HT1080 (cell line): Measurements from ENCODE around the gene NOL9. TPM values are rescaled to one million over a fixed set of nuclear protein-coding genes. Genes with fewer than 3 reads are reported as not detected.
"Not testable (repeated sequence)": the region's sequence is repeated elsewhere in the genome, so short reads cannot be mapped to it uniquely, and the experiment has no call there.

Source experiments
- DNase-seq: peaks from one replicate; pipeline ENCODE4 v3.0.0-alpha.2; 2015; ENCODE audit warnings: low read depth
- total RNA-seq: library from RNA; depleted of rRNA; stranded (reverse); fragments of >200 nt; shearing (Covaris generic); gene quantifications from 2 replicates; pipeline ENCODE4 v1.2.3, GENCODE V29; 2014

The NOL9 gene
- total RNA-seq, 1 experiment from 2014 or later: 44.3 TPM

DNA sequence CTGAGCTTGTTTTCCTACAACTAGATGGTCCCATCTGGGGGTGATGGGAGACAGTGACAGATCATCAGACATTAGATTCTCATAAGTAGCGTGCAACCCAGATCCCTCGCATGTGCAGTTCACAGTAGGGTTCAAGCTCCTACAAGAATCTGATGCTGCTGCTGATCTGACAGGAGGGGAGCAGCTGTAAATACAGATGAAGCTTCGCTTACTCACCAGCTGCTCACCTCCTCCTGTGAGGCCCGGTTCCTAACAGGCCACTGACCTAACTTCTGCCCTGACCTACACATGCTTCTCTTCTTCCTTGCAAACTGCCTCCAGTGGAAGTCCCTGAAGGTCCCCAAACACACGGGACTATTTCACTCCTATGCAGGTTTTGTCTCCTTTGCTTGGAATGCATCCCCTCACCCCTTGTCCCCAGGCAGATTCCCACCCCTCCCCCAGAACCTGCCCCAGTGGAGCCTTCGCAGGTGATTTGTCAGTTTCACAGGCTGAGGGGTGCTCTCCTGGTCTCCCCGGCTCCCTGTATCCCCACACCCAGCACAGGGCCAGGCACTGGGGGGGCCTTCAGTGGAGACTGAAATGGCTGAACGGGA lies 19.8 kb upstream of the NOL9 start:
- DNase-seq: no peak

DNA sequence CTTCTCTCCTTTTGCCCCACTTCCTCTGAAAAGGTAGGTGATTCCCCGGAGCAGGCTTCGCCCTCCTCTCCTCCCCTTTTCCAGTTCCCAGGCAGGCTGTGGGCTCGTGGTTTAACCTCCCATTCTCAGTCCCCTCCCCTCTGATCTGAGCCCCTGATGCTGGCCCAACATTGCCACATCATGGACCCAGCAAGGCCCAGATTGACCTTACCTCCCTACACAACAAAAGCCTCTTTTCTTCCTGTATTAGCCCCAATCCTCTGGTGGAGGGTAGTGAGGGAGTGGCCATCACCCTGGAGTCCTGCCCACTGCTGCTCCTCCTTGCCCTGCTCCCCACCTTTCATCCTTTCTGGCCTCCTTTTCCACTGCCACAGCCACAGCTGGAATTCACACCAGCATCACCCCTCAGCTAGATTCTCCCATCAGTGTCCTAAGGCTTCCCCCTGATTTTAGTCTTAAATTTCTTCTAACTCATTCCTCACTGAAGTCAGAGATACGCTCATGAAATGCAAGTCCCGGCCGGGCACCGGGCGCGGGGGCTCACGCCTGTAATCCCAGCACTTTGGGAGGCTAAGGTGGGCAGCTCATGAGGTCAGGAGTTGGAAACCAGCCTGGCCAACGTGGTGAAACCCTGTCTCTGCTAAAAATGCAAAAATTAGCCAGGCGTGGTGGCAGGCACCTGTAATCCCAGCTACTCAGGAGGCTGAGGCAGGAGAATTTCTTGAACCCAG lies 18.5 kb upstream of the NOL9 start:
- DNase-seq: no peak

DNA sequence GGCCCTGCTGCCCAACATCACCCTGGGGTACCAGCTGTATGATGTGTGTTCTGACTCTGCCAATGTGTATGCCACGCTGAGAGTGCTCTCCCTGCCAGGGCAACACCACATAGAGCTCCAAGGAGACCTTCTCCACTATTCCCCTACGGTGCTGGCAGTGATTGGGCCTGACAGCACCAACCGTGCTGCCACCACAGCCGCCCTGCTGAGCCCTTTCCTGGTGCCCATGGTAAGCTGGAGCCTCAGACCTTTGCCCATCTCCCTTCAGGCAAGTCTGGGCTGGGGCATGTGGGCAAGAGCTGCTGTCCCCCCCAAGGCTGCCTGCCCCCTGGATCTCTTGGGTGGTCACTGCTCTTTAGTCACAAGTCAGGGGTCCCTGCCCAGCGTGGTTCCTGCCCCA lies 16.7 kb upstream of the NOL9 start:
- DNase-seq: no peak

DNA sequence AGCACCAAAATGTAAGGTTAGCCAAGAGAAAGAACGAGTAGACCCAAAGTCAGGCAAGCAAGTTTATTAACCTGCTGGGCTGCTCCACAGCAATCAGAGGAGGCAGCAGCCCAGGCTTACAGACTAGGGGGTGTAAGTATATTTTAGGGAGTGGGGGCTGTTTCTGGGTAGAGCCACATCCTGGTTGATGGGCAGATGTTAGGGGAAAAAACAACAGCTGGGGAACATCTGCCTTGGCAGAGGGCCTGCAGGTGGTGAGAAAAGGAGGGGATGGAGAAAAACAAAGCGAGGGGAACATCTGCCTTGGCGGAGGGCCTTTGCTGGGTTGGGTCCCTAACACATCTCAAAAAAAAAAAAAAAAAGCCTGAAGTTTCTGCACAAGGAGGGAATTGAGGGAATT lies 15.8 kb upstream of the NOL9 start:
- DNase-seq: no peak

DNA sequence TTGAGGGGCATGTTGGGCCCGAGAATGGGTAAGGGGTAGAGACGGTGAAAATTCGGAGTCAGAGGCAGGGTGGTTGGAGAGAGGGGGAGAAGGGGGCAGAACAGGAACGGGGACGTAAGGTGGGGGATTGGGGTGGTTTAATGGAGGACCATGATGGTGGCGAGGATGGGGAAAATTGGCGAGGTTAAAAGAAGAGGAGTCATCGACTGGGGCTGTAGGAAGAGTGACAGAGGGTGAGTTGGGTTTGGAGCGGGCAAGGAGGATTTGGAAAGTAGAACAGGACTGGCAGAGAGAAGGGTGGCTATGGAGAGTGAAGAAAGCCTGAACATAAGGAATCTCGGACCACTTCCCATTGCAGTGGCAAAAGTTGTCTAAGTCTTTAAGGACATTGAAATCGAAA lies 14.7 kb upstream of the NOL9 start:
- no peak for DNase-seq

DNA sequence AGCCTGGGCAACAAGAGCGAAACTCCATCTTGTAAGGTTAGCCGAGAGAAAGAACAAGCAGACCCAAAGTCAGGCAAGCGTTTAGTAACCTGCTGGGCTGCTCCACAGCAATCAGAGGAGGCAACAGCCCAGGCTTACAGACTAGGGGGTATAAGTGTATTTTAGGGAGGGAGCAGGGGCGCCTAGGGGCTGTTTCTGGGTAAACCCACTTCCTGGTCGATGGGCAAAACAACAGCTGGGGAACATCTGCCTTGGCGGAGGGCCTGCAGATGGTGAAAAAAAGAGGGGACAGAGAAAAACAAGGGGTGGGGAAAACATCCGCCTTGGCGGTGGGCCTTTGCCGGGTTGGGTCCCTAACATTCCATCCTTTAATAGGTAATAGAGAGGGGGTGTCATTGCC lies 6.0 kb upstream of the NOL9 start:
- DNase-seq: no peak

DNA sequence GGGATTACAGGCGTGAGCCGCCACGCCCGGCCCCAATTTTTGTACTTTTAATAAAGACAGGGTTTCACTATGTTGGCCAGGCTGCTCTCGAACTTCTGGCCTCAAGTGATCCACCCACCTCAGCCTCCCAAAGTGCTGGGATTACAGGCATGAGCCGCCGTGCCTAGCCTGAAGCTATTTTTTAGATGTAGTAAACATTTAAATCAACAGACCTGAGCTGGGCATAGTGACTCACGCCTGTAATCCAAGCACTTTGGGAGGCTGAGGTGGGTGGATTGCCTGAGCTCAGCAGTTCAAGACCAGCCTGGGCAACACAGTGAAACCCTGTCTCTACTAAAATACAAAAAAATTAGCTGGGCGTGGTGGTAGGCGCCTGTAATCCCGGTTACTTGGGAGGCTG lies 4.8 kb upstream of the NOL9 start:
- not testable (repeated sequence) for DNase-seq

DNA sequence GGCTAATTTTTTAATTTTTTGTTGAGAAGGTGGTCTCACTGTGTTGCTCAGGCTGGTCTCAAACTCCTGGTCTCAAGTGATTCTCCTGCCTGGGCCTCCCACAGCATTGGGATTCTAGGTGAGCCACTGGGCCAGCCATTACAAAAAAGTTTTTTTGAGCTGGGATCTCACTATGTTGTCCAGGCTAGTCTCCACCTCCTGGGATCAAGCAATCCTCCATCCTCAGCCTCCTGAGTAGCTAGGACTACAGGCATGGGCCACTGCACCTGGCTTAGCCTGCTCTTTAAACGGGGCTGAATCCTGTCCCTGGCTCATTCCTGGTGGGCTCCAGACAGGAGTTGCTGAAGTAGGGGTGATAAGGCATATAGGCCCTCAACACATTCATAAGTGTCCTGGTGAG lies 3.3 kb upstream of the NOL9 start:
- DNase-seq: no peak

DNA sequence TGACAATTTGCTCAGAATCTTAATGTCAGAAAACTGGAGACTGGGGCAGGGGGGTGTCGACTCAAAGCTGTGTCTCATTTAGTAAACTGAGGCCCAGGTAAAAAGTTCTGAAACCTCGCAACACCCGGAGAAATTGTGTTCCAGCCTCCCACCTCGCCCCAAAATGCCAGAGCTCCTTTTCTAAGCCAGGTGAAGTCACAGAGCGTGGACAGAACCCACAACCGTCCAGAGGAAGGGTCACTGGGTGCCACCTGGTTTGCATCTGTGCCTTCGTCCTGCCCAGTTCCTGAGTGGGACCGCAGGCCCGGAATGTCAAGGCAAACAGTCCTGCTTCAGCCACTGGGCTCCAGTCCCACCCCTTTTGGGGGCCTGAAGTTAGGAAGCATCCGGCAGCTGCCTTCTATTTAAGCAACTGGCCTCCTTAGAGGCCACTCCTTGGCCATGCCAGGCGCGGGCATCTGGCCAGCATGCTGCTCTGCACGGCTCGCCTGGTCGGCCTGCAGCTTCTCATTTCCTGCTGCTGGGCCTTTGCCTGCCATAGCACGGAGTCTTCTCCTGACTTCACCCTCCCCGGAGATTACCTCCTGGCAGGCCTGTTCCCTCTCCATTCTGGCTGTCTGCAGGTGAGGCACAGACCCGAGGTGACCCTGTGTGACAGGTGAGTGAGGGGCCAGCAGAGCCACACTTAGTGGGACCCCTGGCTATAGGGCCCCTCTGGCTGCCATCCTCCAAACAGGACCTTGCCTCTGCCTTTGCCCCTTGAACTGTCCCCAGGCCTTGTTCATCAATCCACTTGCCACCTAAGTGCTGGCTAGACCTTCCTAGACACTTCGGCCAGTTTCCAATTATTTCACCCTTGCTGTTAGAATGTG lies 830 bp upstream of the NOL9 start, which contains the start of gene TAS1R1:
TSS of gene TAS1R1 (plus strand) at position 401 of the 872 bp plus-strand sequence. CDS start at position 468, 67 bp downstream.
- DNase-seq: no peak

DNA sequence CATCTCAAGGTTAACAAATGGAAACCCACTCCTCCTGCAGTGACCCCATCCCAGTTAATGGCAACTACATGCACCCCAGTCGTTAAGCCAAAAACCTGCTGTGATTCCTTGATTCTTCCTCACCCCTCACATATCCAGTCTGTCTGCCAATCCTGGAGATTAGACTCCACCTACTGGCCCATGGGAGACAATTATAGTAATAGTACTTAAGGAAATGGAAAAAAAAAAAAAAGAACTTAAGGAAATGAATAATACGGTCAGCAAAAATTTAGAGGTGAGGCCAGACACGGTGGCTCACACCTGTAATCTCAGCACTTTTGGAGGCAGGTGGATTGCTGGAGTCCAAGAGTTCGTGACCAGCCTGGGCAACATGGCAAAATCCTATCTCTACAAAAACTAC lies 7.0 kb downstream of the NOL9 start:
- peak; percentile 55 for DNase-seq

DNA sequence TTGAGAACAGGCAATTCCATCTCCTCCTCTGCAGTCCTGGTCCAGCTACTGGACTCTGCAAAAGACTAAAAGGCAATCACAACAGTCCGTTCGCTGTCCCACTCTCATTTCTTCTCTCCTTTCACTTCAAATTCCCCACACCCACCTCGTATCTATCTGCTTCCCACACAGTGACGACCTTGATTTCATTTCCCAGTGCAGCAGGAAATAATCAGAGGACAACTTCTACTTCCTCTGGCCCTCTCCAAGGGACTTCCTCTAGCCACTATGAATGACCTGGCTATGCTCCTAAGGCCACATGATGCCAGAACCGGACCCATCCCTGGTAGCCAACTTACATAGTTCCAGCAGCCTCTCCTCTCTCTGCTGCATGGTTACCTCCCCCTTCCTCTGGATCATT lies 8.0 kb downstream of the NOL9 start:
- DNase-seq: no peak

DNA sequence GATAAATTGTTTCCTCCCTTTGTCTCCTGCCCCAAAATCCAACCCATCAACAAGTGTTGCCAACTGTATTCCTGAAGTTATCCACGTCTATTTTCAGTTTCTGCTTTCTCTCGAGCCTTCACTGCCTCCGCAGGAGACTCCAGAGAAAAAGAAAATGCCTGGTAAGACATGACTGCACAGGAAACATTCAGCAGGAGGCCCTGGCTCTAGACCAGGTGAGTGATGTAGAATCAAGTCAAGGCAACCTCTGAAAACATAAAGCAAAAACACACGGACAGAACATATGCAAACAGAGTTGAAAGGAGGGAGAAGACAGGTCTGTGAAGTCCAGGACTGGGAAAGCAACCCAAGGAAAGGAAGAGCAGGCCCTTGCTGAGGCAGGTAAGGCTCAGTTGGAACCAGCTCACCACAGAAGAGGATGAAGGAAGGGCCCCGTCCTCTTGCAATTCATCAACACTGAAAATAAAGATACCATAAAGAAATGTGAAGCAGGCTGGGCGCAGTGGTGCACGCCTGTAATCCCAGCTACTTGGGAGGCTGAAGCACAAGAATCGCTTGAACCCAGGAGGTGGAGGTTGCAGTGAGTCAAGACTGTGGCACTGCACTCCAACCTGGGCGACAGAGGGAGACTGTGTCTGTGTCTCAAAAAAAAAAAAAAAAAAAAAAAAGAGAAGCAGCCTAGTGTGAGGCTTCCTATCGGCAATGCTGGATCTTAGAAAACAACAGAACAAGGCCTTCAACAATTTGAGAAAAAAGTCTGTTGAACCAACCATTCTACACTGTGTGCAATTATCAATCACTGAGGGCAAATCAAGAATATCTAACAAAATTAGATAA lies 8.8 kb downstream of the NOL9 start:
- peak; percentile 55 for DNase-seq

DNA sequence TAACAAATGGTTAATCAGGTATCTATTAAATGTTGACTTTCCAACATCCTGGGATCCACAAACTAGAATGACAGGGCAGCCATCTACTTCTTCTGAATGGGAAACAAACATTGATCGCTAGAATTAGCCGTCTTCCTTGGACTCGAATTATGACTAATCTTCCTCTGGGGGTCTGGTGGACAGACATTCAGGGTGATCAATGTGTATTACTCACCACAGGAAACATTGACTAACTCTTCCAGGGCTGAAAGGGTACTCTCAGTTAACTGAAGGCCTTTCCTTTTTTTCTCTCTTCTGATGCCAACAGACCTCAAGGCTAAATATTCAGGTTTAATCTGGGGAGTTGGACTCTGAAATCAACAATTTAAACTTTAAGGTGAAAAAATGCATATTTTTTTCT lies 9.5 kb downstream of the NOL9 start:
- DNase-seq: peak; percentile 91

DNA sequence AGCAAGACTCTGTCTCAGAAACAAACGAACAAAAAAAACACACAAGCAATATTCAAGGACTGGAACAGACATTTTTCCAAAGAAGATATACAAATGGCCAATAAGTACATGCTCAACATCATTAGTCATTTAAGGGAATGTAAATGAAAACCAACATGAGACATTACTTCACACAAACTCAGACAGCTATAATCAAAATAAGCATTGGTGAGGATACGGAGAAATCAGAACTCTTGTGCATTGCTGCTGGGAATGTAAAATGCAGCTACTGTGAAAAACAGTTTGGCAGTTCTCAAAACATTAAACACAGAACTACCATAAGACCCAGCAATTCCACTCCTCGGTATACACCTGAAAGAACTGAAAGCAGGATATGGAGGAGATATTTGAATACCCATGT lies 15.4 kb downstream of the NOL9 start:
- DNase-seq: no peak

DNA sequence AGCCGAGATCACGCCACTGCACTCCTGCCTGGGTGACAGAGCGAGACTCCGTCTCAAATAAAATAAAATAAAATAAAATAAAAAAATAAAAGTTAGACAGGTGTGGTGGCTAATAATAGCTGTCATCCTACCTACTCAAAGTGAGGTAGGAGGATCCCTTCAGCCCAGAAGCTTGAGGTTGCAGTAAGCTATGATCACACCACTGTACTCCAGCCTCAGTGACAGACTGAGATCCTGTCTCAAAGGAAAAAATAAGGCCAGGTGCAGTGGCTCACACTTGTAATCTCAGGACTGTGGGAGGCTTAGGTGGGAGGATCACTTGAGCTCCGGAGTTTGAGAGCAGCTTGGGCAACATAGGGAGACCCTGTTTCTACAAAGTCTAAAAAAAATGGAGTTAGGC lies 18.0 kb downstream of the NOL9 start:
- DNase-seq: no peak

DNA sequence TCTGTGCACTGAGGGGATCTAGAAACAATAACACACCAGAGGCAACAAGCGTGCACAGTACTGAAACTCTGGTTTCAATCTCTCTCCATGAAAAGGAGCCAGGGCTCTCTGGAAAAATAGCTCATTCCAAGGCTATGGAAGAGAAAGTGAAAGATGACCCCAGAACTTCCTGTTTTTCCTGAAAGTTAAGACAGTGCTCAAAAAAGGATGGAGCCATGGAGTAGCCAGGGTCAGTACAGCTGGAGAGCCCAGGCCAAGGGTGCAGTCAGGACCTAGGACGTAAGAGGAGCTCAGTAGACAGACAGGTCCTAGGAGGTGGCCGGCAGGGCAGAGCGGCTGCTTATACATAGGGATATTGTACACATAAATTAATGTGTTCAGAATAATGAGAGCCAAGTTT lies 19.1 kb downstream of the NOL9 start:
- no peak for DNase-seq

DNA sequence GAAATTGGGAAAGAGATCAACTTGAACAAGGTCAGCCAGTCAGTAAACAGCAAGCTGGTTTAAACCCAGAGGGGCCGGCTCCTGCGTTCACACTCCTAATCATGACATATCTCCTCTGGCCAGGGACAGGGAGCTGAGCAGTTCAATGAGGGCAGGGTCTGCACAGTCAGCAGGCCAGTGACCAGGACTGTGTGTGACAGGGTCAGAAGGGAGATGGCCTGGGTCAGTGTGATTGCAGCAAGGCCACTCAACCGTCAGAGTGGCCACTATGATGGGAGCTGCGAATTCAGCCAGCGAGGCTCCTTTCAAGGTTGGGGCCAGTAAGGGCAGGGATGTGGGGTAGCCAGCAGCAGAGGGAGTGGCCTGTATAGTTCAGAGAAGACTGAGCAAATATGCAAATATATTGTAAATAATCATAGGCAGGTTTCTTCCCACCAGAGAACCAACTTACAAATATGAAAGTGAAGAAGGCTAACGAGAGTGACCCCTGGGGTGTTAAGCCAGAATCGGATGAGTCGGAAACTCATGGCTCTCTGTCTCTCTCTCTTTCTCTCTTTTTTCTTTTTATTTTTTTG lies 20.0 kb downstream of the NOL9 start:
- DNase-seq: no peak

DNA sequence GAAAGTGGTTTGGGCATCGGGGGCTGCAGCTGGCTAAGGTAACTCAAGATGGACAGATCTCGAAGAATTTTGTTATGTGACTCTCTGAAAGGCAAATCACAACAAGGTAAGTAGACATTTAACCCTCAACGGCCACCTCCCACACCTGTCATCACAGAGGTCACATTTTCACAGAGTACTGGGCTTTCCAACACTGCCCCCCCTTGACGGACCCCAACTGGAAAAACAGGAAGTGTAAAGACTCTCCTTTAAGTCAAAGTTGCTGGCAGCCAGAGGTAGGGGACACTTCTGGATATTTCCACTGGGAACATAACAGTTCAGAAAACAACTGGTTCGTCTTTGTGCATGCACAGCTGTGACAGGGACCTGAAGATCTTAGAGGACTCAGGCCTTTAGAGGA lies 22.3 kb downstream of the NOL9 start:
- DNase-seq: no peak

DNA sequence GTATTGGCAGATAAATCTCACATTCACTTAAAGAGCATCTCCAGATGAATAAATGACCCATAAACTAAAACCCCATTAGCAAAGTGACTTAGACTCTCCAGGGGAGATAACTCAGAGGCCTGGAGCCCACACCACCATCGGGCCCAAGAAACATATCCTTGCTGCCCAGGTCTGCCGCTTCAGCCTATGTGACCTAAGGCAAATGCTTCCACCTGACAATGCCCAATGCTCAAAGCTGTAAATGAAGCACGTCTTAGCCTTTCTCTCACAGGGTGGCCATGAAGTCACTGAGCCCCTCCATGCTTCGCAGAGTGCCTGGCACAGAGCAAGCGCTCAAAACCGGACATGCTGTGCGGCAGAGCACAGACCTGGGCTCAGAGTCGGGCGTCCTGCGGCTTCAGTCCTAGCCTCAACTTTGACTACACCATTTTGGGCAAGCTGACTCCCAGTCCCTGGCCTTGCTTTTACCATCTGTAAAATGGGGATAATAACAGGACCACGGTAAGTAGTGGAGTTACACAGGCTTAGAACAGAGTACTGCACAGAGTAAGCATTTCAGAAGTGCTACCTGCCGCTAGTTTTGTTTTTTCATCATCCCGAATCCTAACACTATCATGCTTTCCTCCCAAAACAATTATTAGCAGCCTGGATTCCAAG lies 23.7 kb downstream of the NOL9 start:
- no peak for DNase-seq

DNA sequence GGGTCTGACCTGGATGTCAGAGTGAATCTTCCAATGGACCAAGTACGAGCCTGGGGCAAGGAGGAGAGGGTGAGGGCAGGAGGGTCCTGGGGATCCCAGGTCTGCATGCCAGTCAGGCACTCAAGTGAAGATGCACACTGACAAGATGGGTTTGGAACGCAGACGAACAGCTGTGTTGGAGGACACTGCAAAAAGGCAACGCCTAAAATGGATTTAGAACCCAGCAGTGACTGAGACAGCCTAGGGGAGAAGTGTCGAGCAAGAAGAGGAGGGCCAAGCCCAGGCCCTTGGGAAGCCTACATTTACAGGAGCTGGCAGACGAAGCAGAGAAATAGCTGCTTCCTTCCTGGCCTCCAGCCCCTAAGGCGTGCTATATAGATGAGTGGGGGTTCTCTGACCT lies 25.8 kb downstream of the NOL9 start:
- no peak for DNase-seq

DNA sequence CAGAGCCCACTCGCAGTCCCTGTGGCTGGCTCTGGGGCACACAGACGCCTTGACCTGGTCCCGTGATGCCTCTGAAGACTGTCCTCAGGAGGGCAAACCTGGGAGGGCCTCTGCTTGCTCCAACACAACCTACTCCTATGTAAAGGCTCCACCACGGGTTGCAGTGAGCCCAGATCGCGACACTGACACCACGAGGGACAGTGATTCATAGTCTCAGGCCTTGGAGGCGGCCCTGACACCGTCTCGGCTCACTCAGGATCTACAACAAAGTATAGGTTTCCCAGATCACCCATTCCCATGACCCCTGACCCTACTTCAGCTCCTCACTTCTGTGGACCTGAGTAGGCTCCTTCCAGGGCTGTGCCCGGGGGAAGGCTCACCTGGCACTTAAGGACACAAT lies 28.0 kb downstream of the NOL9 start:
- no peak for DNase-seq
